MM.1S (cell line): Measurements from ENCODE around the gene BCAS3.
A peak's percentile ranks its signal among the peaks of the same experiment; 100 is the strongest.

Experiments
- DNase-seq: peaks from one replicate; pipeline ENCODE4 v3.0.0-alpha.2; 2015
- H2AFZ ChIP-seq: fragments of 300-600 bp; sonication (generic); 2 replicates; pipeline ENCODE4 v1.6.0; 2016; ENCODE audit warnings: antibody characterized with exemption, low read length
- H3F3A ChIP-seq: fragments of 300-600 bp; sonication (generic); 2 replicates; pipeline ENCODE4 v1.6.1; 2016; ENCODE audit warnings: mild to moderate bottlenecking, antibody characterized with exemption, low read length, moderate library complexity, mixed read lengths; ENCODE audit not compliant: insufficient read depth
- H3K27ac ChIP-seq: fragments of 300-600 bp; sonication (generic); 2 replicates; pipeline ENCODE4 v1.5.1; 2016; ENCODE audit warnings: mild to moderate bottlenecking, low read length
- H3K27me3 ChIP-seq: fragments of 300-600 bp; sonication (generic); replicated peaks from 2 replicates; pipeline ENCODE4 v1.6.0; 2016; ENCODE audit warnings: low read length; ENCODE audit not compliant: insufficient read depth
- H3K36me3 ChIP-seq: fragments of 300-600 bp; sonication (generic); replicated peaks from 2 replicates; pipeline ENCODE4 v1.6.1; 2016; ENCODE audit warnings: mild to moderate bottlenecking, low read length, mixed read lengths; ENCODE audit not compliant: insufficient read depth
- H3K4me1 ChIP-seq: fragments of 300-600 bp; sonication (generic); 2 replicates; pipeline ENCODE4 v1.6.1; 2016; ENCODE audit warnings: low read length, mixed read lengths
- H3K4me2 ChIP-seq: fragments of 300-600 bp; sonication (generic); 2 replicates; pipeline ENCODE4 v1.6.0; 2016; ENCODE audit warnings: low read depth, low read length
- H3K4me3 ChIP-seq: fragments of 300-600 bp; sonication (generic); 2 replicates; pipeline ENCODE4 v1.5.1; 2016; ENCODE audit warnings: low read length, mixed read lengths
- H3K79me2 ChIP-seq: fragments of 300-600 bp; sonication (generic); 2 replicates; pipeline ENCODE4 v1.6.1; 2016; ENCODE audit warnings: mixed run types, low read length, mixed read lengths
- H3K9ac ChIP-seq: fragments of 300-600 bp; sonication (generic); 2 replicates; pipeline ENCODE4 v1.6.1; 2016; ENCODE audit warnings: low read length, mixed read lengths
- H3K9me2 ChIP-seq: fragments of 300-600 bp; sonication (generic); replicated peaks from 2 replicates; pipeline ENCODE4 v1.6.1; 2016; ENCODE audit warnings: mild to moderate bottlenecking, low read length, mixed read lengths; ENCODE audit not compliant: insufficient read depth
- H3K9me3 ChIP-seq: fragments of 300-600 bp; sonication (generic); replicated peaks from 2 replicates; pipeline ENCODE4 v1.6.1; 2016; ENCODE audit warnings: mild to moderate bottlenecking, low read length, mixed read lengths; ENCODE audit not compliant: insufficient read depth
- H4K20me1 ChIP-seq: fragments of 300-600 bp; sonication (generic); 2 replicates; pipeline ENCODE4 v1.6.1; 2016; ENCODE audit warnings: mild to moderate bottlenecking, low read length, moderate library complexity, mixed read lengths; ENCODE audit not compliant: insufficient read depth
- EZH2 ChIP-seq: fragments of 300-600 bp; sonication (generic); optimal IDR thresholded peaks from 2 replicates; pipeline ENCODE3; 2017; ENCODE audit warnings: low read depth, mild to moderate bottlenecking, antibody characterized with exemption, low read length, mixed read lengths
- EZH2phosphoT487 ChIP-seq: fragments of 300-600 bp; sonication (generic); IDR thresholded peaks from 2 replicates; pipeline ENCODE4 v1.6.1; 2018; ENCODE audit warnings: antibody characterized with exemption, low read length
- TF ChIP-seq, protein P1 (sequence below): fragments of 300-600 bp; sonication (generic); IDR thresholded peaks from 2 replicates; pipeline ENCODE4 v1.5.1; 2016; ENCODE audit warnings: antibody characterized with exemption, low read length, mixed read lengths

The BCAS3 gene

DNA sequence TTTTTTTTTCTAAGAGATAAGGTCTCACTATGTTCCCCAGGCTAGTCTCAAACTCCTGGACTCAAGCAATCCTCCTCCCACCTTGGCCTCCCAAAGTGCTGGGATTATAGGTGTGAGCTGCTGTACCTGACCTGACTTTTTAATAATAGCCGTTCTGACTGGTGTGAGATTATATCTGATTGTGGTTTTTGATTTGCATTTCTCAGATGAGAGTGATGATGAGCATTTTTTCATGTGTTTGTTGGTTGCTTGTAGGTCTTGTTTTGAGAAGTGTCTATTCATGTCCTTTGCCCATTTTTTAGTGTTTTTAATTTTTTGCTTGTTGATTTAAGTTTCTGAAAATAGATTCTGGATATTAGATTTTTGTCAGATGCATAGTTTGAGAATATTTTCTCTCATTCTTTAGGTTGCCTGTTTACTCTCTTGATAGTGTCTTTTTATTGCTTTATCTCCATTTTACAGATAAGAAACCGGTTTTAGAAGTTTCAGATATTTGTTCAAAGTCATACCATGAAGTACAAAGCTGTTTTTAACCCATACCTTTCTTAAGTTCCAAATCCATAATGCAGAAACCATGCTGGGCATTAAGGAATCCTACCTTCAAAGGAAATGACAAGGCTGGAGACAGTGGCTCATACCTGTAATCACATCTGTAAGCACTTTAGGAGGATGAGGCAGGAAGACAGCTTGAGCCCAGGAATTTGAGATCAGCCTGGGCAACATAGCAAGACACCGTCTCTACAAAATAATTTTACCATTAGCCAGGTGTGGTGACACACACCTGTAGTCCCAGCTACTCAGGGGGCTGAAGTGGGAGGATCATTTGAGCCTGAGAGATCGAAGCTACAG is 553.5 kb downstream of the BCAS3 start:
- H3K9me2 ChIP-seq: no peaks in the 10 kb centered on the region
- H3K27ac ChIP-seq: peak overlapping the region; percentile 35; the same call in 1 of the 2 replicates
- DNase-seq: peak; percentile 68
- H3K9ac ChIP-seq: no peak overlapping the region
- no peaks in the 10 kb centered on the region for H3F3A ChIP-seq
- no peak overlapping the region for H3K4me3 ChIP-seq
- no peaks in the 10 kb centered on the region for H3K79me2 ChIP-seq
- no peaks in the 10 kb centered on the region for H3K27me3 ChIP-seq
- peaks cover 13% of the 10 kb centered on the region for H3K4me1 ChIP-seq
- H2AFZ ChIP-seq: no peak overlapping the region
- H4K20me1 ChIP-seq: no peaks in the 10 kb centered on the region
- H3K36me3 ChIP-seq: no peaks in the 10 kb centered on the region
- no peak for TF ChIP-seq EZH2phosphoT487
- TF ChIP-seq, protein P1, sequence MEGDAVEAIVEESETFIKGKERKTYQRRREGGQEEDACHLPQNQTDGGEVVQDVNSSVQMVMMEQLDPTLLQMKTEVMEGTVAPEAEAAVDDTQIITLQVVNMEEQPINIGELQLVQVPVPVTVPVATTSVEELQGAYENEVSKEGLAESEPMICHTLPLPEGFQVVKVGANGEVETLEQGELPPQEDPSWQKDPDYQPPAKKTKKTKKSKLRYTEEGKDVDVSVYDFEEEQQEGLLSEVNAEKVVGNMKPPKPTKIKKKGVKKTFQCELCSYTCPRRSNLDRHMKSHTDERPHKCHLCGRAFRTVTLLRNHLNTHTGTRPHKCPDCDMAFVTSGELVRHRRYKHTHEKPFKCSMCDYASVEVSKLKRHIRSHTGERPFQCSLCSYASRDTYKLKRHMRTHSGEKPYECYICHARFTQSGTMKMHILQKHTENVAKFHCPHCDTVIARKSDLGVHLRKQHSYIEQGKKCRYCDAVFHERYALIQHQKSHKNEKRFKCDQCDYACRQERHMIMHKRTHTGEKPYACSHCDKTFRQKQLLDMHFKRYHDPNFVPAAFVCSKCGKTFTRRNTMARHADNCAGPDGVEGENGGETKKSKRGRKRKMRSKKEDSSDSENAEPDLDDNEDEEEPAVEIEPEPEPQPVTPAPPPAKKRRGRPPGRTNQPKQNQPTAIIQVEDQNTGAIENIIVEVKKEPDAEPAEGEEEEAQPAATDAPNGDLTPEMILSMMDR: no peak
- no peak for TF ChIP-seq EZH2
- no peaks in the 10 kb centered on the region for H3K9me3 ChIP-seq
- peak overlapping the region; percentile 31; the same call in 1 of the 2 replicates for H3K4me2 ChIP-seq

DNA sequence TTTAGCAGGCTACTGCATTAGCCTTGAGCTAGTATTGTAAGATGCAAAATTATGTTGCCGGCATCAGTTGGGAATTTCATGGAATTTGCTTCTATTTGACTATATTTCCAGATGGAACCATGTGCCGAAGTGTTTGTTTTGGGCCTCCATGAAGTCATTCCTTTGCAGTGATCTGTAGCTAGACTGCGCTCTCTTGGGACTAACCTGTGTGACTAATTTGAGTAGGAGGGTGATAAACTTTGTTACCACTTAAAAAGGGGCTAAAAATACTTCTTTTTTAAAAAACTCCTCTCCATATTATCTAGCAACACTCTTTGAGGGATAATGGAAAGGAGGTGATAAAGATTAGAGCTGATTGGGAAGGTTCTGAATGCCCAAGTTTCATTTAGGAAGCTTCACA is 555.2 kb downstream of the BCAS3 start:
- TF ChIP-seq, protein P1: no peak
- TF ChIP-seq EZH2phosphoT487 (no peak), EZH2 (no peak)
- Histone ChIP-seq H3K9me2 (no peaks in the 10 kb centered on the region), H3K9ac (no peak overlapping the region), H2AFZ (no peak overlapping the region), H3K79me2 (no peaks in the 10 kb centered on the region), H3K36me3 (no peaks in the 10 kb centered on the region), H3K27ac (no peak overlapping the region), H3K27me3 (no peaks in the 10 kb centered on the region), H3K4me2 (no peak overlapping the region), H3K9me3 (no peaks in the 10 kb centered on the region), H3K4me1 (peaks cover 13% of the 10 kb centered on the region), H3K4me3 (no peak overlapping the region), H4K20me1 (no peaks in the 10 kb centered on the region), H3F3A (no peaks in the 10 kb centered on the region)
- DNase-seq: no peak

DNA sequence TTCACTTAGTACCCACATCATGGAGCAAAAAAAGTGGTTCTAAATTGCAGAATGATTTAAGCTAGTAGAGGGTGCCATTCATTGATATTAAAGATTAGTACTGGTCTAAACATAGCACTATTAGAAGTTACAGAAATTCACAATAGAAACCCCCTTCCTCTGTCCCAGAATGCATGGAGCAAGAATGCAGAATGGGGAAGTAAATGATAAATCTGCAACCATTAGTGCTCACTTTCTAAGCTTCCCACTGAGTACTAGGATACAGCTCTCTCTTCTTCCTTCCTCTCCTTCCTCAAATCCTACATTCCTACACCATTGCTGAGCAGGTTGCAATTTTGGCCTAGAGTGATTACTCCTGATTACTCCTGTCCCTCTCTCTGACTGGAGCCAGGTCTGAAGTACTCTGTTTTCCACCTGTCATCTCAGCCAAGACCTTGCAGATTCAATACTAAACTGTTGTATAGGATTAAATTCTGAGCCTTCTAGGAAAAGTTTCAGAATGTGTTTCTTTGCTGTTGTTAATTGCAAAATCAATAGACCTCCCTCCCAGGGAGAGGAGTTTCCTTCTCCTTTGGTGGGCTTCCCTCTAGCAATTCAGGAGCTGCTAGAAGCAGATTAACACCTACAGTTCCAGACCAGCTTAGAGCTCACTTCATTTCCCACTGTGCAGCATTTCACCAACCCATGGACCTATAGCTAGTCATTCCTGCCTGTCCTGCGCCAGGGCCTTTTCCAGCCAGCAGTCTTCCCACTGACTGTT is 556.5 kb downstream of the BCAS3 start:
- H3K4me2 ChIP-seq: no peak overlapping the region
- no peak overlapping the region for H3K9ac ChIP-seq
- H3K79me2 ChIP-seq: no peaks in the 10 kb centered on the region
- no peak overlapping the region for H3K4me3 ChIP-seq
- no peak overlapping the region for H3K27ac ChIP-seq
- H4K20me1 ChIP-seq: no peaks in the 10 kb centered on the region
- no peaks in the 10 kb centered on the region for H3K9me3 ChIP-seq
- TF ChIP-seq EZH2: no peak
- TF ChIP-seq, protein P1: no peak
- TF ChIP-seq EZH2phosphoT487: no peak
- H3K4me1 ChIP-seq: peaks cover 13% of the 10 kb centered on the region
- no peaks in the 10 kb centered on the region for H3K36me3 ChIP-seq
- no peak overlapping the region for H2AFZ ChIP-seq
- H3F3A ChIP-seq: no peaks in the 10 kb centered on the region
- DNase-seq: no peak
- no peaks in the 10 kb centered on the region for H3K9me2 ChIP-seq
- no peaks in the 10 kb centered on the region for H3K27me3 ChIP-seq
